CD4-positive, alpha-beta T cell (primary cell): ENCODE data around the gene LDAH. TPM values are rescaled to one million over a fixed set of nuclear protein-coding genes. Genes with fewer than 3 reads are reported as not detected.

ENCODE experiments used
- ATAC-seq: fragments of 200-7000 bp; cut with Tn5 transposase; one replicate; pipeline ENCODE4 v1.10.0; 2022; ENCODE audit warnings: mild to moderate bottlenecking; ENCODE audit not compliant: poor library complexity
- CTCF ChIA-PET: fragments of 350-600 bp; sonication (Branson Sonifier 250); formaldehyde crosslinking; loops from one replicate; lab custom pipeline; 2021; ENCODE audit warnings: antibody characterized with exemption, inconsistent platforms; lab: Charles Lee
- POLR2A ChIA-PET: fragments of 350-600 bp; sonication (Branson Sonifier 250); formaldehyde crosslinking; loops from one replicate; lab custom pipeline; 2021; ENCODE audit warnings: antibody characterized with exemption, inconsistent platforms; lab: Charles Lee
- DNase-seq, 14 experiments: peaks; one replicate each; pipeline ENCODE4 v3.0.0-alpha.2; 2013 to 2020; ENCODE audit warnings: mixed read lengths in 2 of 14
- H3K27ac ChIP-seq, 2 donors: one replicate each; pipeline versions ENCODE4 v1.5.1 to v1.7.0; 2013; ENCODE audit warnings: low read length in 2 of 2, low read depth in 1 of 2, mild to moderate bottlenecking in 1 of 2
- H3K27me3 ChIP-seq, 2 experiments: 1 replicate in 1 of 2; 2 replicates in 1 of 2; pipeline versions ENCODE4 v1.6.1 to v1.7.0; 2013; ENCODE audit warnings: low read length in 2 of 2, control low read depth in 1 of 2, mild to moderate bottlenecking in 1 of 2, moderate library complexity in 1 of 2; ENCODE audit not compliant: insufficient read depth in 2 of 2, control insufficient read depth in 1 of 2
- H3K36me3 ChIP-seq: one replicate; pipeline ENCODE4 v1.6.1; 2013; ENCODE audit warnings: low read length, control low read depth; ENCODE audit not compliant: insufficient read depth
- H3K4me1 ChIP-seq: one replicate; pipeline ENCODE4 v1.6.1; 2013; ENCODE audit warnings: low read length, control low read depth; ENCODE audit not compliant: insufficient read depth
- H3K4me3 ChIP-seq: one replicate; pipeline ENCODE4 v1.5.1; 2013; ENCODE audit warnings: mild to moderate bottlenecking, low read length, moderate library complexity
- H3K9me3 ChIP-seq, 2 experiments: 1 replicate in 1 of 2; 2 replicates in 1 of 2; pipeline versions ENCODE4 v1.6.1 to v1.7.0; 2013; ENCODE audit warnings: low read length in 2 of 2, mild to moderate bottlenecking in 2 of 2, control low read depth in 1 of 2, moderate library complexity in 1 of 2; ENCODE audit not compliant: control insufficient read depth in 1 of 2, insufficient read depth in 1 of 2
- H3K27ac Mint-ChIP-seq: one replicate; pipeline ENCODE4 v1.8.0; 2020; ENCODE audit warnings: mixed read lengths
- H3K27me3 Mint-ChIP-seq: one replicate; pipeline ENCODE4 v1.8.0; 2021; ENCODE audit warnings: mixed read lengths
- H3K36me3 Mint-ChIP-seq: one replicate; pipeline ENCODE4 v1.8.0; 2021; ENCODE audit warnings: low read depth, mixed read lengths
- H3K4me1 Mint-ChIP-seq: one replicate; pipeline ENCODE4 v1.8.0; 2021; ENCODE audit warnings: low read depth, mixed read lengths
- H3K4me3 Mint-ChIP-seq: one replicate; pipeline ENCODE4 v1.8.0; 2020; ENCODE audit warnings: mild to moderate bottlenecking, mixed read lengths
- H3K9me3 Mint-ChIP-seq: one replicate; pipeline ENCODE4 v1.8.0; 2020; ENCODE audit warnings: mixed read lengths
- CTCF ChIP-seq: fragments of 200-600 bp; IDR thresholded peaks from one replicate; pipeline ENCODE4 v1.8.0; 2022; ENCODE audit warnings: antibody characterized with exemption, mild to moderate bottlenecking
- intact Hi-C, 2 experiments: fragments of 100-400 bp; cut with DNase I in 1 of 2; cut with micrococcal nuclease in 1 of 2; formaldehyde crosslinking; loops; one replicate each; pipeline versions ENCODE4 v1.15.1 to v1.9.0; 2023 to 2025; cut with DNase I, micrococcal nuclease
- total RNA-seq, 174 experiments: library from RNA in 2 of 174; stranded (reverse) in 2 of 174; gene quantifications; one replicate each; pipeline ENCODE4 v1.2.3 and lab custom pipeline; 2021 to 2026

LDAH gene
- total RNA-seq, 2 experiments from 2014 or later, result 6.5 to 7.2 TPM

GRCh38 chr2:20680744-20681375 lies 142.0 kb downstream of the LDAH start:
- Histone ChIP-seq H3K27ac (no peak overlapping the region), H3K4me1 (peaks cover 8% of the 10 kb centered on the region), H3K27me3 (no peaks in the 10 kb centered on the region), H3K9me3 (no peaks in the 10 kb centered on the region), H3K4me3 (no peak overlapping the region), H3K36me3 (peaks cover 20% of the 10 kb centered on the region)
- ChIA-PET CTCF (no interaction called here), POLR2A (no interaction called here)
- ATAC-seq (no peak), DNase-seq (no peak)
- Mint-ChIP-seq H3K27ac (no peak overlapping the region), H3K36me3 (peaks cover 54% of the 10 kb centered on the region), H3K27me3 (no peaks in the 10 kb centered on the region), H3K4me3 (no peak overlapping the region), H3K9me3 (no peaks in the 10 kb centered on the region), H3K4me1 (peaks cover 7% of the 10 kb centered on the region)
- TF ChIP-seq CTCF, result no peak
- intact Hi-C loops, result no loop called here

DNA sequence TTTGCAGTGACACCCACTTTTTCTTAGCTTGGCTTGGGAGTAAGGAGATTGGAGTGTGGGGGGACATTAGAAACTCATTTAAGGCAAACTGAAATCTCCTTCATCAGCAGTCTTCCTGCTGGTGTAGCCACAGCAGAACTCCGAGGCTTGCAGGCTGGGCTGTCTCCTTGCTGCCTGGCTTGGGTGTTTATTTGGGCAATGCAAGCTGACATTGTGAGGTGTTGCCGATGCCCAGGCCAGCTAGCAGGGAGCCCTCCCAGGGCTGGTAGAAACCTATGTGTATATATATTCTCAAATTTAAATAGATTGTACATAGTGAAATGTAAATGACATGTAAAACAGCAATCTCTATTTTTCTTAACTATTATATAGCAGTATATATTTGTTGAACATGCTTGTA lies 144.1 kb downstream of the LDAH start:
- Mint-ChIP-seq H3K9me3 (no peaks in the 10 kb centered on the region), H3K27ac (no peak overlapping the region)
- H3K4me1 ChIP-seq, result peaks cover 8% of the 10 kb centered on the region

GRCh38 chr2:20678086-20678395 lies 144.9 kb downstream of the LDAH start:
- H3K27ac Mint-ChIP-seq, result no peak overlapping the region

More for the DNA sequence above, 144.1 kb downstream of the LDAH start:
- Mint-ChIP-seq H3K36me3 (peaks cover 33% of the 10 kb centered on the region), H3K4me1 (peaks cover 7% of the 10 kb centered on the region), H3K27me3 (peaks cover 4% of the 10 kb centered on the region), H3K4me3 (no peak overlapping the region)
- Histone ChIP-seq H3K27me3 (no peaks in the 10 kb centered on the region), H3K36me3 (peaks cover 9% of the 10 kb centered on the region), H3K4me3 (no peak overlapping the region), H3K9me3 (no peaks in the 10 kb centered on the region), H3K27ac (no peak overlapping the region)
- intact Hi-C loops, result no loop called here
- no peak for DNase-seq
- ChIA-PET POLR2A (no interaction called here), CTCF (no interaction called here)
- no peak for ATAC-seq
- no peak for TF ChIP-seq CTCF

More at GRCh38 chr2:20678086-20678395, 144.9 kb downstream of the LDAH start:
- H3K4me3 ChIP-seq, result no peak overlapping the region
- ChIA-PET CTCF (no interaction called here), POLR2A (interaction anchor here (1.4 kb wide), 2 partner anchors 12 to 145 kb away, joined by 3 to 4 read pairs; partner anchors contain the start of gene LDAH)
- Mint-ChIP-seq H3K9me3 (no peaks in the 10 kb centered on the region), H3K4me1 (peaks cover 2% of the 10 kb centered on the region), H3K36me3 (peaks cover 25% of the 10 kb centered on the region), H3K4me3 (no peak overlapping the region), H3K27me3 (peaks cover 11% of the 10 kb centered on the region)
- H3K27ac ChIP-seq, result no peak overlapping the region
- peaks cover 9% of the 10 kb centered on the region for H3K36me3 ChIP-seq
- peaks cover 8% of the 10 kb centered on the region for H3K4me1 ChIP-seq
- DNase-seq (no peak), ATAC-seq (no peak)
- no peaks in the 10 kb centered on the region for H3K9me3 ChIP-seq
- no peak for TF ChIP-seq CTCF
- peaks cover 2% of the 10 kb centered on the region in 2 experiments for H3K27me3 ChIP-seq
- intact Hi-C loops, result no loop called here
